Gastrocnemius medialis (tissue), 4 donors: ENCODE measurements around the gene TXNRD1. TPM values are rescaled to one million over a fixed set of nuclear protein-coding genes. Genes with fewer than 3 reads are reported as not detected.
"Not testable (repeated sequence)": the region's sequence is repeated elsewhere in the genome, so short reads cannot be mapped to it uniquely, and the experiment has no call there.

Source experiments
- ATAC-seq, 2 donors: fragments of 150-250 bp; one replicate each; pipeline ENCODE4 v1.9.1; 2016
- DNase-seq, 2 donors: peaks; one replicate each; pipeline ENCODE4 v3.0.0-alpha.2; 2019
- H3K27ac ChIP-seq, 4 donors: fragments of 200-600 bp; sonication (generic); 1 replicate in 1 of 4; 2 replicates in 3 of 4; pipeline ENCODE4 v1.5.1; 2016 to 2018; ENCODE audit warnings: mild to moderate bottlenecking in 2 of 4, moderate library complexity in 1 of 4
- H3K27me3 ChIP-seq, 3 donors: fragments of 200-600 bp; sonication (generic) in 2 of 3; 1 replicate in 1 of 3; 2 replicates in 2 of 3; pipeline versions ENCODE4 v1.5.1 to v1.6.0; 2016 to 2019; ENCODE audit warnings: mild to moderate bottlenecking in 1 of 3, moderate library complexity in 1 of 3
- H3K36me3 ChIP-seq, 2 donors: fragments of 200-600 bp; sonication (generic) in 1 of 2; one replicate each; pipeline ENCODE4 v1.5.1; 2017 to 2018
- H3K4me1 ChIP-seq, 2 donors: fragments of 200-600 bp; sonication (generic) in 1 of 2; one replicate each; pipeline ENCODE4 v1.5.1; 2016 to 2017; ENCODE audit warnings: mild to moderate bottlenecking in 2 of 2
- H3K4me3 ChIP-seq, 4 donors: fragments of 200-600 bp; sonication (generic) in 3 of 4; 1 replicate in 1 of 4; 2 replicates in 3 of 4; pipeline ENCODE4 v1.5.1; 2016 to 2019; ENCODE audit warnings: mild to moderate bottlenecking in 2 of 4
- H3K9me3 ChIP-seq, 3 donors: fragments of 200-600 bp; sonication (generic) in 2 of 3; 1 replicate in 1 of 3; 2 replicates in 2 of 3; pipeline ENCODE4 v1.5.1; 2016 to 2019
- CTCF ChIP-seq, 5 experiments: fragments of 450-650 bp in 3 of 5; fragments of 200-600 bp in 2 of 5; sonication (generic) in 2 of 5; IDR thresholded peaks in 4 of 5; conservative IDR thresholded peaks in 1 of 5; 1 replicate in 4 of 5; 2 replicates in 1 of 5; pipeline ENCODE4 v1.5.1; 2016 to 2019; ENCODE audit warnings: antibody characterized with exemption in 5 of 5, mild to moderate bottlenecking in 3 of 5, moderate library complexity in 3 of 5
- POLR2A ChIP-seq, 2 donors: fragments of 450-650 bp; IDR thresholded peaks; one replicate each; pipeline ENCODE4 v1.6.1; 2017; ENCODE audit warnings: antibody characterized with exemption in 2 of 2, mild to moderate bottlenecking in 2 of 2, moderate library complexity in 2 of 2
- in situ Hi-C, 4 donors: fragments of 200-750 bp; cut with MboI; loops; one replicate each; pipeline versions ENCODE4 v1.15.0 to v1.8.0; 2017; ENCODE audit warnings: low sequenced_read_pairs in 4 of 4
- intact Hi-C: fragments of 100-400 bp; cut with DNase I; formaldehyde crosslinking; loops from one replicate; pipeline ENCODE4 v1.15.1; 2023; ENCODE audit warnings: low total_unique reads
- total RNA-seq, 4 donors: library from RNA; depleted of rRNA; stranded (reverse); fragments of >200 nt; gene quantifications; one replicate each; pipeline versions ENCODE4 v1.1.0 to v1.2.3, GENCODE V29; 2016

Gene TXNRD1
- total RNA-seq, 4 donors from 2014 or later: 96.6 to 139 (median 118) TPM

- Histone ChIP-seq H3K4me3 (no peak overlapping the region), H3K27ac (no peak overlapping the region), H3K36me3 (no peaks in the 10 kb centered on the region), H3K9me3 (no peaks in the 10 kb centered on the region), H3K4me1 (no peaks in the 10 kb centered on the region), H3K27me3 (no peaks in the 10 kb centered on the region)
- DNase-seq (no peak), ATAC-seq (no peak)
- no peak for TF ChIP-seq CTCF (IDR thresholded peaks at IDR 0.05 in 4 of 5, conservative IDR thresholded peaks at IDR 0.05 in 1 of 5)
- TF ChIP-seq POLR2A (IDR thresholded peaks at IDR 0.05): no peak
- intact Hi-C loops: no loop called here
- in situ Hi-C loops: loop anchor here in 3 of 4 donors (10.0 to 25.0 kb wide), 3 partner anchors 488 to 676 kb away; no protein-coding TSS in a partner anchor
These were observed 170.9 kb downstream of the TXNRD1 start for GRCh38 chr12:104386461-104386860.

GRCh38 chr12:104387190-104387589 lies 171.6 kb downstream of the TXNRD1 start:
- DNase-seq (no peak), ATAC-seq (no peak)
- Histone ChIP-seq H3K4me1 (no peaks in the 10 kb centered on the region), H3K36me3 (no peaks in the 10 kb centered on the region), H3K27me3 (no peaks in the 10 kb centered on the region), H3K4me3 (no peak overlapping the region), H3K9me3 (no peaks in the 10 kb centered on the region), H3K27ac (no peak overlapping the region)
- no peak for TF ChIP-seq POLR2A (IDR thresholded peaks at IDR 0.05)
- intact Hi-C loops (no loop called here), in situ Hi-C loops (loop anchor here in 3 of 4 donors (10.0 to 25.0 kb wide), 3 partner anchors 488 to 675 kb away; no protein-coding TSS in a partner anchor)

- H3K9me3 ChIP-seq, H3K4me3 ChIP-seq, H3K27ac ChIP-seq, H3K36me3 ChIP-seq, DNase-seq, H3K27me3 ChIP-seq, intact Hi-C loops, H3K4me1 ChIP-seq, ATAC-seq: not testable (repeated sequence)
- in situ Hi-C loops: loop anchor here in 2 of 4 donors (25.0 kb wide), 2 partner anchors 643 to 668 kb away; no protein-coding TSS in a partner anchor
These were observed 178.5 kb downstream of the TXNRD1 start for GRCh38 chr12:104394086-104394485.

Other genes starting within 250 kb of the TXNRD1 start
- gene TDG, start 249.9 kb upstream of the TXNRD1 start, total RNA-seq: 10 to 100 TPM in 2 of 4 donors, 1 to 10 TPM in 2; 5.1 to 17.5 (median 9.0) TPM
- gene GLT8D2, start 165.6 kb upstream of the TXNRD1 start, total RNA-seq: 1 to 10 TPM in 2 of 4 donors, under 1 TPM in 2; 0.41 to 4.0 (median 1.1) TPM
- gene HCFC2, start 151.2 kb upstream of the TXNRD1 start, total RNA-seq: 10 to 100 TPM; 19.4 to 27.7 (median 21.8) TPM
- 10 to 100 TPM; 16.5 to 35.1 (median 21.4) TPM for gene NFYB, start 77.6 kb upstream of the TXNRD1 start, total RNA-seq
- gene EID3, start 88.0 kb downstream of the TXNRD1 start, total RNA-seq: 1 to 10 TPM in 2 of 4 donors, under 1 TPM in 2; 0.51 to 3.4 (median 1.00) TPM
- gene CHST11, start 241.2 kb downstream of the TXNRD1 start, total RNA-seq: 1 to 10 TPM in 3 of 4 donors, under 1 TPM in 1; 0.17 to 2.1 (median 1.4) TPM